Left ventricle myocardium inferior (tissue), 1 donor: ENCODE results near the gene EPHA3. TPM values are rescaled to one million over a fixed set of nuclear protein-coding genes. Genes with fewer than 3 reads are reported as not detected.
A peak's percentile ranks its signal among the peaks of the same experiment; 100 is the strongest.

ENCODE experiments used
- DNase-seq: peaks from one replicate; pipeline ENCODE4 v3.0.0-alpha.2; 2020
- H3K27ac ChIP-seq: fragments of 200-600 bp; replicated peaks from 2 replicates; pipeline ENCODE4 v1.8.0; 2021
- H3K27me3 ChIP-seq: fragments of 200-600 bp; 2 replicates; pipeline ENCODE4 v1.8.0; 2021; ENCODE audit warnings: low read depth
- H3K36me3 ChIP-seq: fragments of 200-600 bp; 2 replicates; pipeline ENCODE4 v1.8.0; 2021
- H3K4me1 ChIP-seq: fragments of 200-600 bp; 2 replicates; pipeline ENCODE4 v1.8.0; 2021
- H3K4me3 ChIP-seq: fragments of 200-600 bp; 2 replicates; pipeline ENCODE4 v1.8.0; 2021; ENCODE audit warnings: mild to moderate bottlenecking, moderate library complexity
- H3K9me3 ChIP-seq: fragments of 200-600 bp; replicated peaks from 2 replicates; pipeline ENCODE4 v1.8.0; 2021
- intact Hi-C: fragments of 100-400 bp; cut with micrococcal nuclease; formaldehyde crosslinking; loops from one replicate; pipeline ENCODE4 v1.11.0; 2022
- total RNA-seq: library from RNA; stranded (reverse); fragmentation: NEBNext Ultra II Directional; extraction: Animal tissue kit (Norgen Biotek cat#: 25700); gene quantifications from one replicate; pipeline ENCODE4 v1.2.1, GENCODE V29; 2021
- TF ChIP-seq, protein P1 (sequence below): fragments of 200-600 bp; IDR thresholded peaks from 2 replicates; pipeline ENCODE4 v1.8.0; 2021; ENCODE audit warnings: antibody characterized with exemption, mild to moderate bottlenecking, borderline replicate concordance
- donor health status: DM: no; HTN: yes; CAD: no; lungs with severe emphysema.

Gene EPHA3
- total RNA-seq, 1 donor from 2014 or later = 3.5 TPM

DNA sequence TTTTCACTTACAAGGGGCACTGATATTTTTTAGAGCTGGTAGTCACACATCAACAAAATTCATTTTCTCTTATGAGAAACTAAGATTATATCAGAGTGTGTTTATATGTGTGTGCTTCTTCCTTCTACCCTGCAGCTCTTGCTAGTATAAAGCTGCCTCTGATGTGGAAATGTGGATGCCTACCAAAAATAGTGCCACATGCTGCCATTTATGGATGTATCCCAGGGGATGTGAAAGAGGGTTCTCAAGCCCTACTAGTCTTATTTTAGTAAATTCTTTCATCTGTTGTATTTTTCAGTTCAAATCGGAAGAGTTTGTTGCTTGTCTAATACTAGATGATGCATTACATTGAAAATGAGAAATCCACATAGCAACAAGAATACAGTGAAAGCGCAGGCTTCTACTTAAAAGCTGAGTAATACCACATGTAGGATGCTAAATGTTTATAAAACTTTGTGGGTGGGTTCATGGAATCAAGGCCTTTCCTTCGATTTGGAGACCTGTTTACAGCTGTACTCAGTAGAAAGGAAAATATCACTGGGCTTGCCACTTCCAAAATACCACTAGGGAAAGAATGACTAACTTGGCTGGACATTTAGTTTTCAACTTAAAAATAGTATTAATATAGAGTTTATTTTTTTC is 399.2 kb downstream of the EPHA3 start:
- Histone ChIP-seq H3K27me3 (no peaks in the 10 kb centered on the region), H3K4me1 (no peaks in the 10 kb centered on the region), H3K4me3 (no peak overlapping the region), H3K27ac (peak overlapping the region; percentile 39), H3K36me3 (no peaks in the 10 kb centered on the region), H3K9me3 (no peaks in the 10 kb centered on the region)
- TF ChIP-seq, protein P1, sequence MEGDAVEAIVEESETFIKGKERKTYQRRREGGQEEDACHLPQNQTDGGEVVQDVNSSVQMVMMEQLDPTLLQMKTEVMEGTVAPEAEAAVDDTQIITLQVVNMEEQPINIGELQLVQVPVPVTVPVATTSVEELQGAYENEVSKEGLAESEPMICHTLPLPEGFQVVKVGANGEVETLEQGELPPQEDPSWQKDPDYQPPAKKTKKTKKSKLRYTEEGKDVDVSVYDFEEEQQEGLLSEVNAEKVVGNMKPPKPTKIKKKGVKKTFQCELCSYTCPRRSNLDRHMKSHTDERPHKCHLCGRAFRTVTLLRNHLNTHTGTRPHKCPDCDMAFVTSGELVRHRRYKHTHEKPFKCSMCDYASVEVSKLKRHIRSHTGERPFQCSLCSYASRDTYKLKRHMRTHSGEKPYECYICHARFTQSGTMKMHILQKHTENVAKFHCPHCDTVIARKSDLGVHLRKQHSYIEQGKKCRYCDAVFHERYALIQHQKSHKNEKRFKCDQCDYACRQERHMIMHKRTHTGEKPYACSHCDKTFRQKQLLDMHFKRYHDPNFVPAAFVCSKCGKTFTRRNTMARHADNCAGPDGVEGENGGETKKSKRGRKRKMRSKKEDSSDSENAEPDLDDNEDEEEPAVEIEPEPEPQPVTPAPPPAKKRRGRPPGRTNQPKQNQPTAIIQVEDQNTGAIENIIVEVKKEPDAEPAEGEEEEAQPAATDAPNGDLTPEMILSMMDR = no peak
- intact Hi-C loops = no loop called here
- no peak for DNase-seq

DNA sequence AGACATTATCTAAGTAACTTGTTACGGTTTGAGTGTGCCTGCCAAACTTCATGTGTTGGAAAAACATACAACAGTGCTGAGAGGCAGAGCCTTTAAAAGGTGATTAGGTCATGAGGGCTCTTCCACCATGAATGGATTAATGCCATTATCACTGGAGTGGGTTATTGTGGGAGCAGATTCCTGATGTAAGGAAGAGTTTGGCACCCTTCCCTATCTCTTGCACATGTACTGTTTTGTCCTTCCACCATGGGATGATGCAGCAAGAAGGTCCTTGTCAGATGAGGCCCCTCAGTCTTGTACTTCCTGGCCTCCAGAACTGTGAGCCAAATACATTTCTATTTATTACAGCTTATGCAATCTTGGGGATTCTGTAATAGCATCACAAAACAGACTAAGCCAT is 413.9 kb downstream of the EPHA3 start:
- Histone ChIP-seq H3K36me3 (no peaks in the 10 kb centered on the region), H3K27ac (no peak overlapping the region), H3K27me3 (no peaks in the 10 kb centered on the region), H3K4me1 (no peaks in the 10 kb centered on the region), H3K4me3 (no peak overlapping the region), H3K9me3 (no peaks in the 10 kb centered on the region)
- intact Hi-C loops = no loop called here
- TF ChIP-seq, protein P1 = no peak
- no peak for DNase-seq

DNA sequence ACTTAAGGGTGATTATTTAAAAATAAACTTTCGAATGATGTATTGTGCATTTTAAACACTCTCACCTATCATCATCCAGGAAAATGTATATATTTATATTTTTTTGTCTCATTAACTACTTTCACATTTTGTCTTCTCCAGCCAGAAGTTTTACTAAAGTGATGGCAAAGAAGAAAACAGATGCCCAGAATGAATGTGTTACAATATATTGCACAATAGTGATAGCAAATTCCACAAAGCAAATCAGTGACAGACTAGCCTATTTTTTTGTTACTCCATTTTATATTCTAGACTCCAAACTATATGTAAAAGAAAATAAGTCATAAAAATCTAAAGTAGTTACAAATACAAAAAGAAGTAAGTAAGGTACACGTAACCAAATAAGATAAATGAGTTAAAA is 414.7 kb downstream of the EPHA3 start:
- intact Hi-C loops = no loop called here
- no peaks in the 10 kb centered on the region for H3K36me3 ChIP-seq
- H3K4me1 ChIP-seq = no peaks in the 10 kb centered on the region
- H3K9me3 ChIP-seq = no peaks in the 10 kb centered on the region
- H3K27ac ChIP-seq = no peak overlapping the region
- DNase-seq = no peak
- TF ChIP-seq, protein P1 = no peak
- no peak overlapping the region for H3K4me3 ChIP-seq
- H3K27me3 ChIP-seq = no peaks in the 10 kb centered on the region

DNA sequence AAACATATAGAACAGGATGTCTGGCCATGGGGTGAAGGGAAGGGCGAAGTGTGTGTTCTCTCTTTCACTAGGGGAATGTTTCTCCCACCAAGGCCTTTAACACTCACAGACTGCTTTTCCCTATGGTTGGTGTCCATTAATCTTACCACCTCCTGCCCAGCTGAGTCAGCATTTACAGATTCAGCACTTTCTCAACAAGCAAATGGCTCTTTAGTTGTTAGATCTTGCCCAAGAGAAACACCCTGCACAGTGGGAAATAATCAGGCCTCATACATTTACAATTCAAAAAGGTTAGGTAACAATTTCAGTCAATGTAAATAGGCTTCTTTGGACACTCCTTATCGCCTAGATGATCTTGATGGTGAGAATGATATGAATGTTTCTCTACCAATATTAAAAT is 418.2 kb downstream of the EPHA3 start:
- no peaks in the 10 kb centered on the region for H3K36me3 ChIP-seq
- TF ChIP-seq, protein P1 = no peak
- intact Hi-C loops = no loop called here
- H3K9me3 ChIP-seq = no peaks in the 10 kb centered on the region
- no peaks in the 10 kb centered on the region for H3K4me1 ChIP-seq
- no peak for DNase-seq
- H3K27ac ChIP-seq = no peak overlapping the region
- H3K4me3 ChIP-seq = no peak overlapping the region
- no peaks in the 10 kb centered on the region for H3K27me3 ChIP-seq

DNA sequence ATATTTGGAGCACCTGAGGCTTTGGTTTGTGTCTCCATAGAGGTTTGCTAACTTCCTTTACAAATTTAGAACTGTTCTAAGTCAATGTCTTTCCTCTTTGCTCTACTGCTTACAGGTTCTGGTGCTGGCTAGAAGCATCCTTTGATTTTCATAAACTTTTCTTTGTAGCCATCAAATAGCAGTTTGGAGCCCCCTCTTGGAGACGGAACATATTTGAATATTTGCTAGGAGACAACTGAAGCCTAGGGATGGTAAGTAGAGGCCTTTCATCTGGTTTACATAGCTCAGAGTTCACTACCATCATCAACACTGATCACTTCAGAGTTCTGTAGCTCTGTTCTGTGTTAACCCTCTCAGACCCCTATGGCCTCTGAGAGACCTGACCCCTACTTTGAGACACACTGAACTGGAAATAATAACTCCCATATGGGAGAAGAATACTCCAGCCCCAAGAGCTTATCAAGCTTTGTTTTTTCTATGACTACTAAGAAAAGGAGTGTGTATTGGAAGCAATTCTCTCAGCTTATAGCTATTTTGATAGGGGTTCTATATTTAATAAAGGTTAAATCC is 420.4 kb downstream of the EPHA3 start:
- intact Hi-C loops = no loop called here
- no peaks in the 10 kb centered on the region for H3K27me3 ChIP-seq
- no peak for DNase-seq
- peaks cover 4% of the 10 kb centered on the region for H3K9me3 ChIP-seq
- H3K4me1 ChIP-seq = no peaks in the 10 kb centered on the region
- H3K27ac ChIP-seq = no peak overlapping the region
- no peak overlapping the region for H3K4me3 ChIP-seq
- TF ChIP-seq, protein P1 = no peak
- H3K36me3 ChIP-seq = no peaks in the 10 kb centered on the region
